Endothelial cell of umbilical vein (primary cell): Measurements from ENCODE around the gene BCL2L2.

Source experiments
- CTCF ChIP-seq, 2 donors: IDR thresholded peaks; 1 replicate in 1 of 2; 2 replicates in 1 of 2; pipeline ENCODE4 v1.5.1; 2011; ENCODE audit warnings: low read length in 2 of 2, mild to moderate bottlenecking in 2 of 2, moderate library complexity in 2 of 2, control low read depth in 1 of 2, inconsistent platforms in 1 of 2, low read depth in 1 of 2; ENCODE audit not compliant: insufficient read depth in 1 of 2; ENCODE audit errors: extremely low read depth in 1 of 2
- MAX ChIP-seq: IDR thresholded peaks from 2 replicates; pipeline ENCODE4 v1.6.1; 2011; ENCODE audit not compliant: insufficient read depth, insufficient read length
- POLR2A ChIP-seq: IDR thresholded peaks from 2 replicates; pipeline ENCODE4 v1.6.1; 2012; ENCODE audit warnings: low read depth, mild to moderate bottlenecking, control low read depth, low read length

GRCh38 chr14:23307146-23307530 is 505 bp downstream of the BCL2L2 start:
- TF ChIP-seq CTCF (IDR thresholded peaks at IDR 0.05; ENCODE audit: extremely low read depth in 1 of 2, insufficient read depth in 1 of 2, low read depth in 1 of 2, low read length in 2 of 2) (no peak), POLR2A (no peak), MAX (no peak)
